Skeletal muscle cell (primary cell): ENCODE data around the gene EML1.
A peak's percentile ranks its signal among the peaks of the same experiment; 100 is the strongest.
"Not testable (repeated sequence)": the region's sequence is repeated elsewhere in the genome, so short reads cannot be mapped to it uniquely, and the experiment has no call there.

ENCODE experiments used
- DNase-seq: peaks from one replicate; pipeline ENCODE4 v3.0.0-alpha.2; 2010; ENCODE audit warnings: low read depth
- H3K4me3 ChIP-seq: 2 replicates; pipeline ENCODE4 v1.5.1; 2011; ENCODE audit warnings: low read depth, mild to moderate bottlenecking, control low read depth, low read length, moderate library complexity

Gene EML1

DNA sequence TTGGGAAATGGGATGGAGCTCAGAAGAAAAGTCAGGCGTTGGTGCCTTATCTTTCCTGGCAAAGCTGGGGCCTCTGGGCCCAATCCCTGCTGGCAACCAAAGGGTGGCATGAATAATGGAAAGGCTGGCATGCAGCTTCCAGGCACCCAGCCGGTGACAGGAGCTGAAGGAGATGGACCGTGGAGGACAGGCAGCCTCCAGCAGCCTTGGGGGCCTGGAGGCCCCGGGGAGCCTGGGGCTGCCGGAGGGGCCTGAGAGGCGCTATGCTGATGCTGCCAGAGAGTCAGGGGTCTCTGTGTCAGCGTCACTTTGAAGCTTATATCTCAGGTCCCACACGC, 38.2 kb upstream of the EML1 start:
- no peak overlapping the region for H3K4me3 ChIP-seq
- no peak for DNase-seq

DNA sequence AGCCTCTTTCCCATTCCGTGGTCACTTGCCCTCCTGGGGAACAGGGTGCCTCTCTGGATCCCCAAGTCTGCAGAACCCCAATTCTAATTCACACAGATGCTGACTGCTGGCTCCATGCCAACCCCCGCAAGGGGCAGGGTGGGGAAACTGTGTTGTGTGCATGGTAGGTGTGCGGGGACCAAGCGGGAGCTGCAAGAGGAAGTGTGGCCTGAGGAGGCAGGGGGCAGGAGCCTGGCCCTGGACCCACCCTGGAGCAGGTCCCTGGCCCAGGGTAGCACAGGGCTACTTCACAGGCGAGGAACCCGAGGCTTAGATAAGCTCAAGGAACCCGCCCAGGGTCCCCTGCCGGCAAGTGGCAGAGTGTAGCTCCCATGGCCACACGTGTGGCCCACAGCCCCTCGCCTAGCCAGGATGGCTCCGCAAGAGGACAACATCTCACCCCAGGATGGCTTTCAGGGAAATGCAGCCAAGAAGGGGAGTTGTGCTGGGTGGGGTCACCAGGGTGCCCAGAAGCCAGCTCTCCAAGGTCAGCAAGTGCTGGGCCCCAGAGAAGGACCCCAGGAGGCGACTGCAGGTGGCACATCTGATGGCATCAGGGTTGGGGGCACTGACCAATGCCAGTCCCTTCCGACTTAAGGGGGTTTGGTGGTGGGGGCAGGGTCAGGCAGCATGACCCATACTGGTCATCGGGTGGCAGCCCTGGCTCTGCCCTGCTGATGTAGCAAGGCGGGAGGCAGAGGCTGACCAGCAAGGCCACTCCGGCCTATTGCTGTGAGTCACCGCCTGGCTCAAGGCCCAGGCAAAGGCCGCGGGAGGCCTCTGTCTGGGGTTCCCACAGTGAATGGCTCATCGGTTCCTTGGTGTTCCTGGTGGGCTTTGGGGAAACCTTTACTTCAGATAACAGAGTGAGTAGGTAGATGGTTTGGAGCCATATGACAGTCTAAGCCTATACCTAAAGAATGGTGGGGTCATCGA, 37.3 kb upstream of the EML1 start:
- H3K4me3 ChIP-seq: no peak overlapping the region
- DNase-seq: peak; percentile 72

DNA sequence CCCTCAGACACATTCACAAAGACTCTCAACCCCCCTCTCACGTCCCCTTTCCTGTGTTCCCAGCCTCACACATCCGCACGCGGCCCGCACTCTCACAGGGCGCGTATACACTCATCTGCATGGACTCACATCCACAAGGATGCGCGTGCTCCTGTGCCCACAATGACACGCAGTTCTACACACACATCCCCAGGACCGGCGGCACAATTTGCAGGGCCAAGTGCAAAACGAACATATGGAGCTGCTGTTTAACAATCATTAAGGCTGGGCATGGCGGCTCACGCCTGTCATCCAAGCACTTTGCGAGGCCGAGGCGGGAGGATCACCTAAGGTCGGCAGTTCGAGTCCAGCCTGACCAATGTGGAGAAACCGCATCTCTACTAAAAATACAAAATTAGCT, 36.4 kb upstream of the EML1 start:
- H3K4me3 ChIP-seq: no peak overlapping the region
- no peak for DNase-seq

DNA sequence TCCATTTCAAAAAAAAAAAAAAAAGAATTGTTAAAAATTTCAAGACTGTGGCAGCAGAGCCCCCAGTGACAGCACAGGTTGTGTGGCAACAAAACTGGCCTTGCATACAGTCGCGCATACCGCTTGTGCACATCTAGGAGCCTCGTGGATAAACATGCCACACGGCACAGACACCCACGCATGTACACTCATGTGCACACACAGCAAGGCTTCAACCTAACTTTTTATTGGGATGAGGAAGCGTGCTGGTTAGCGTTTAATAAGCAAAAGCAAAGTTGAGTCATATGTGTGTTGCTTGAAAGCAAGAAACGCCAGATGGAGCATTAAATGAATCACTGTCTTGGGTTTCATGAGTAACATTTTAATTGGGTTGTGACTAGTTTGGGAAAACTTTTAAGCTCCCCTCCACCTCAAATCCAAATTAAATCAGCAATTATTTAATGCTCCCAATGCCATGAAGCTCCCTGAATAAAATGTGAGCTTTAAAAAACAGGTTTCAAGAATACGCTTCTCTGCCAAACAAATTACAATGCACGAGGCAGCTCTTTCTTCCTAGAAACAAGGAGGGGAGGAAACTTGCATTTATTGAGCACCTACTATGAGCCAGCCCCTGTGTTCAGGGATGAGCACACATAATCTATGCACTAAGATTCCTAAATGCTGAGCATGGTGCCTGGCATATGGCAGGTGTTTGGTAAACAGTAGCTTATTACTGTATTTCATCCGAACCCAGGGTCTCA, 35.7 kb upstream of the EML1 start:
- H3K4me3 ChIP-seq: no peak overlapping the region
- peak; percentile 91 for DNase-seq

DNA sequence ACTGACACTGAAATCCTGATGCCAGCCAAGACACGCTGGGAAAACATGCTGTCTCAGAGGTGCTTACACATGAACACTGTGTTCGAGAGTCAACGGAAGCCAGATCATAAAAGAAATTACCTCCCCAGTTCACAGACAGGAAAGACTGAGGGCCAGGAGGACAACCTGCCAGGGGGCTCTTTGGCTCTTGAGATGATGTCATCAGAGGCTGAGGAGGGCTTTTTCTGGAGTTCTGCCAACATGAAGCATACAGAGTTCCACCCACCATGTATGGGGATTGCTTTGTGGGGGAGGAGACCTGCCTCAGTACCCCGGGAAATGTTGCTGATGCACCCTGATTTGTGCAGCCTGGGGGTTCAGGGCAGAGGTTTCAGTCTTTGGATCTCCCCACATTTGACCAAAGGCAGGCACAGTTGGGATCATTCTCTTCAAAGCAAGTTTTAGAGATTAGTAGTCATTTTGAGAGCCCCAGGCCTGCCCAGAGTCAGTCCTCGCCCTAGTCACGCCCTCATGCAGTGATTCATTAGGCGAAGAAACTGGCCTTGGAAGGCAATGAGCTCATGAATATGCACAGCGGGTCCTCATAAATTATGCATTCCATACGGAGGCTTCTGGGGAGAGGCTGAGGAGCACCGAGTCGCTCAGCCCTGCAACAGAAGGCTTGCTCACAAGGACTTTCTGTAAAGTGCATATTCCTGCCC, 34.9 kb upstream of the EML1 start:
- no peak overlapping the region for H3K4me3 ChIP-seq
- peak; percentile 79 for DNase-seq

DNA sequence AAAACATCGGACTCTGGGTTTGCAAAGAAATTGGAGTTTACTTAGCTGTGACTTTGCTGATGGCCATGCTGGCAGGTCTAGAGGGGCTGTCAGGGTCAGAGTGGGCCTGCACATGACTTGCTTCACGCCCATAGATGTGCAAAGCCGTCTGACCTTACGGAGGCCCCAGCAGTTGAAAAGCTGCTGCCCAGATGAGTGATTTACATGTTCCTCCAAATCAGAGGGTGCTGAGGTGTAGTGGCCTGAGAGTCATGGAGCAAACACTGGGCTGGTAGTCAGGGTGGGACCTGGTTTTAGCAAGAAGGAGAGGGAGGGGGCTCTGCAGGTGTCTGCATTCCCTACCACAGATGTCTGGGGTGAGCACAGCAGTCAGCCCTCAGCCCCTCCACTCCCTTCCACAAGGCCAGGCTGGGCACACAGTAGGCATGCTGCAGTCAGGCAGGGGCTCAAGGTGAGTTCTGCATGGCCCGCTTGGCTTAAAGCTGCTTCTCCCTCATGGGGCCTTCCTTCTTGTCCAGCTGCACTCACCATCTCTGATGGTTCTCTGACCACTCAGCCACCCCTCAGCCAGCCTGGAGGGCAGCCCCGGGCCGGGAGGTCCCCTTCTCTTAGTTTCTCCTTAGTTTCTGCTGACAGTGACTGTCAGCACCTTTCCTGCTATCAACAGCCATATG, 34.2 kb upstream of the EML1 start:
- DNase-seq: no peak
- no peak overlapping the region for H3K4me3 ChIP-seq

DNA sequence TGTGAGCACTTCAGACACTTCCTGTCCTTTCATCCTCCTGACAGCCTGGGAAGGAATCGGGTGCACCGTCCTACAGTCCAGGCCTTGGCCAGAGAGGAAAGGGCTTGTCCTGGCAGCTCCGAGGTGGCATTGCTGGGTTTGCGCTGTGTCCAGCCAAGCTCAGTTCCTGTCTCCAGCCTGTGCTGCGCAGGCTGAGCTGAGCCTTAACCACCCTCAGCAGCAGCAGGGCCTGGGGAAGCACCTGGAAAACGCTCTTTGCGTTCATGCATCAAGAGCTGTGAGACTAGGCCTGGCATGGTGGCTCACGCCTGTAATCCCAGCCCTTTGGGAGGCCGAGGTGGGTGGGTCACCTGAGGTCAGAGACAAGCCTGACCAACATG, 33.7 kb upstream of the EML1 start:
- H3K4me3 ChIP-seq: no peak overlapping the region
- DNase-seq: no peak

DNA sequence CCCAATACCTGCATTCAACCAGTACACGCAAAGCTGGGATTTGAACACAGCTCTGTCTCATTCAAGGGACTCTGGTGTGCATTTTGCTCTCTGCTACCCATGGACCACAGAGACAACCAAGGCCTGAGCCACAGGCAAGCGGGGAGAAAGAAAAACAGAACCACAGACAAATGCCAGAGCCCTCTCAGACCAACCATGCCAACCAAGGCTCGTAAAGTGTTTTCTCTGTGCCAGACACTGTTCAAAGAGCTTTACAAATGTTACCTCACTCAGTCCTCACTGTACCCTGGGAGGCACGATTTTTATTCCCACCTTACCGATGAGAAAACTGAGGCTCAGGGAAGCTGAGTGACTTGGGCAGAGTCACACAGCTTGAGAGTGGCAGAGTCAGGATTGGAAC, 32.4 kb upstream of the EML1 start:
- DNase-seq: no peak
- no peak overlapping the region for H3K4me3 ChIP-seq

DNA sequence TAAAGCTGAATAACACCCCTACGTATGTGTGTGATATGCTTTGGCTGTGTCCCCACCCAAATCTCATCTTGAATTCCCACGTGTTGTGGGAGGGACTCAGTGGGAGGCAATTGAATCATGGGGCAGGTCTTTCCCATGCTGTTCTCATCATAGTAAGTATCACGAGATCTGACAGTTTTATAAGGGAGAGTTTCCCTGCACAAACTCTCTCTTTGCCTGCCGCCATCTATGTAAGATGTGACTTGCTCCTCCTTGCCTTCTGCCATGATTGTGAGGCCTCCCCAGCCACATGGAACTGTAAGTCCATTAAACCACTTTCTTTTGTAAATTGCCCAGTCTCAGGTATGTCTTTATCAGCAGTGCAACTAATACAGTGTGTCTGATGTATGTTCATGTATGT, 30.3 kb upstream of the EML1 start:
- not testable (repeated sequence) for DNase-seq

DNA sequence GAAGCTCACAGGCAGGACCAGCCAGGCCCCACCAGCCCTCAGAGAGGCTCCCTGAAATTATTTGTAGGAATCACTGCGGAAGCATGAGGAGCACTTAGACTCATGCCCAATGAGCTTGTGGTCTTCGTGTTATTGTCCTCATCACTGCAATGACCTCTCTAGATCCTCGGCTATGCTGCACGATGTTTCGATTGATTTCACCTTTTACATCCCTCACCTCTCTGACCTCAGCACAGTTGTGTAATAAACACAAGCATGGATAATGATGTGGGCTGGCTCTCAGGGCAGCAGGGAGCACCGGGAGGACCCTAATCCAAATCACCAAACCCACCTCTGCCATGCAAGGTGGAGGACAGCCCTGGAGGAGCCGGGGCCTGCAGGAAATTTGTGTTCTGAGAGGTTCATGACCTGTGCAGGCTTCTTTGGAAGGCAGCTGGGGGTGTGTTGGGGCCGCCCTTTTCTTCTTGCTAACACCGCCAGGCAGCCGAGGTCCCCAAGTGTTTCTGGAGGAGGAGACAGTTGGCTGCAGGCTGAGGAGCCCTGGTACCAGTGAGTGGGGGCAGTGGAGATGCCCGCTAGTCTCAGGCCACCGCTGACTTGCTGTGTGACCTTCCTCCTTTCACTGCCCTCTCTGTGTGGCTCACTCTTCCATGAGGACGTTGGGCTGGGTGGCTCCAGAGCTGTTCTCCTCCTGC, 29.5 kb upstream of the EML1 start:
- no peak overlapping the region for H3K4me3 ChIP-seq
- DNase-seq: no peak

More for the DNA sequence above, 30.3 kb upstream of the EML1 start:
- H3K4me3 ChIP-seq: not testable (repeated sequence)

DNA sequence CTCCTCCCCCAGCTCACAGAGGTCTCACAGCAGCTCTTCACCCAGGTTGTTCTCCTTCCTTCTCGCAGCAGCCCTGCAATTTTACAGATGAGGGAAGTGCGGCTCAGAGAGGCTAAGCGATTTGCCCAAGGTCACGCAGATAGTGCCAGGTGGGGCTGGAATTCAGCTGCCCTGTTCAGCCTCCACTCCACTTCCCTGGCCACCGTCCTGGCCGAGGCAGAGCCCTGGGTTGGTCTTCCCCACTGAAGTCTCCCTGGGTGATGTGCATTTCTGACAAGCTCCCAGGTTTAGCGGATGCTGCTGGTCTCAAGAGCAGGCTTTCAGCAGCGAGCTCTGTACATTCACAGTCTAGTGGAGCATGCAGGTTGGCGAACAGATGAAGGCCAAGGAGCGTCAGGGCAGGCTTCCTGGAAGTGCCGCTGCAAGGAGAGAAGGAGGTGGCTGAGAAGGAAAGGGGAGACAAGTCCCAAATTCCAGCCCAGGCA, 28.9 kb upstream of the EML1 start:
- H3K4me3 ChIP-seq: no peak overlapping the region
- DNase-seq: no peak

DNA sequence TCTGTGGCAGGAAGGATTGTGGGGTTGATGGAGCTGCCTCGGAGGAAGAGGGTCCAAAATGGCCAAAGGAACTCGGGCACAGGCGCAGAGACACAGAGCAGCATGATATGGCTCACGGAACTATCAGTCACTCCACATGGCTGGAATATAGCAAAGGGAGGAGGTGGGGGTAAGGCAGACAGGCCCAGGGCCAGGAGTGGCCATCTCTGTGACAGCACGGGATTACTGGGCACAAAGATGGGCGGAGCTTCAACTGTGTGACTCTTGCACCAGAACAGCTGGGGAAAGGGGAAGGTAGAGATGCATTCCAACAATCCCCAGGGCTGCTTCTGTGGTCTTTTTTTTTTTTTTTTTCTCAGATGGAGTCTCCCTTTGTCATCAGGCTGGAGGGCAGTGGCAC, 24.8 kb upstream of the EML1 start:
- no peak for DNase-seq

DNA sequence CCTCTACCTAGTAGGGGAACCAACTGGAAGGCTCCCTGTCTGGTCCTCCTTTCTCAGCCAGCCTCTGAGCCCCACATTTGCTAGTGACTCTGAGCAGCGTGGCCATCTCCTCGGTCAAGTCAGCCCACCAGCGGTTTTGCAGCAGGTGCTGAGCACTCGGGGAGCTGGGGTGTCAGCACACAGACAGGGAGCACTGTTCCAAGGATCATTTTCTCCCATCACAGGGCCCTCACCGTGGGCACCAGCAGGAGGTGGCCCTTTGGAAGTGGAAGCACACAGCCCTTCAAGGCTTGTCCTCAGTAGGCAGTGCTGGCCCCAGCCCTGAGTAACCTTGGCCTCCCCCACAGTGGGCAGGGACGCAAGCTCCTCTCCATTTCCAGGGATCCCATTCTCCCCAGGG, 24.1 kb upstream of the EML1 start:
- DNase-seq: no peak
- H3K4me3 ChIP-seq: no peak overlapping the region

More for the DNA sequence above, 24.8 kb upstream of the EML1 start:
- no peak overlapping the region for H3K4me3 ChIP-seq

DNA sequence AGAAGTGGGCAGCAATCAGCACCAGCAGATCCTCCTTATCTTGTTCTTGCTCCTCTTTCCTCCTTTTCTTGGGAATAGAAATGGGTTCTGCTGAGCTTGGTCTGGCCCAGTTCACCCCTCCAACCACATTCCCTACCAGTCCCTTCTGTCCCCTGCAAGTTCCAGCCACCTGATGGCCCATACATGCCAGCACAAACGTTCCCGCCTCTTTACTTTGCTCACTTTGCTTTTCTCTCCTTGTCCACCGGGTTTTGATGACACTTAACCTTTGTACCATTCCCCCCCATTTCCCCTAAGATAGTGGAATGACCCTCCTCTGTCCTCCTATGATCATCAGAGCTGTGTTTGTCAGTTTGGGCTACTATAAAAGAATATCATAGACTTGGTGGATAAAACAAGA, 23.4 kb upstream of the EML1 start:
- H3K4me3 ChIP-seq: no peak overlapping the region
- DNase-seq: no peak

DNA sequence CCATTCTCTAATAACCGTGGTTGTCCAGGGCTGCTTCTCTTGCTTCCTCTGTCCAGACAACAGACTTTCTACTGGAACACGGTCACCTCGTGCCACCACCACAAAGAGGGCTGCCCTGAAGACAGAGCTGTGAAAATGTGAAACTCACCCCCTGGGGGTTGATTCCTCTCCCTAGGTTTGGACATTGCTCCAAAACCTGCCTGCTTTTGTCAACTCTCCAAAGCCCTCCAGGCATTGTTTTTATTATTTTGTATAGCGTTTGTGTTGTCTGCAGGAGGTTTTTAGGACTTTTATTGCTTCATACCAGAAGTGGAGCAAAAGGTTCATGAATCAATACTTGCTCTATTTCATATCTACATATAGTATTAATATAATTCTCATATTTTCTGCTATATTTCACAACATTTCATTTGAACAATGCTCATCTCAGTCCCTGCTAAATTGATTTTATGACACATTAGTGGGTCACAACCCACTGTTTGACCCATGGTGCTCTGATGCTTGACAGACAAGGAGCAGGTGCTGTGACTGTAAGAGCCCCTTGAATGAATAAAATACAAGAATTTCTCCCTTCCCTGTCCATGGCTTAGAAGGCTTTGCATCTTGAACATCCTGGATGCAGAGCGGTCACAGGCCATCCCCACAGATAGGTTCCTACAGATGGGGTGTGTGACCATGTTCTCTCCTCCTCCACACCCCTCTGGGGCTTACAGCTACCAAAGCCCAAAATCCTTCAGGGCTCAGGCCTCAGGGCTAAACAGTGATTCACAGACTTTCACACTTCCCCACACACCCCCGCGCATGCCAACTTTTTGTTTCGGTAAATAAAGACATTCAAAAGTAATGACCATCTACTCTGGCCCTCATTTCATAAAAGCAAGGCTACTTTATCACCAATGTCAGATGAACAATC, 20.6 kb upstream of the EML1 start:
- no peak for DNase-seq
- no peak overlapping the region for H3K4me3 ChIP-seq

DNA sequence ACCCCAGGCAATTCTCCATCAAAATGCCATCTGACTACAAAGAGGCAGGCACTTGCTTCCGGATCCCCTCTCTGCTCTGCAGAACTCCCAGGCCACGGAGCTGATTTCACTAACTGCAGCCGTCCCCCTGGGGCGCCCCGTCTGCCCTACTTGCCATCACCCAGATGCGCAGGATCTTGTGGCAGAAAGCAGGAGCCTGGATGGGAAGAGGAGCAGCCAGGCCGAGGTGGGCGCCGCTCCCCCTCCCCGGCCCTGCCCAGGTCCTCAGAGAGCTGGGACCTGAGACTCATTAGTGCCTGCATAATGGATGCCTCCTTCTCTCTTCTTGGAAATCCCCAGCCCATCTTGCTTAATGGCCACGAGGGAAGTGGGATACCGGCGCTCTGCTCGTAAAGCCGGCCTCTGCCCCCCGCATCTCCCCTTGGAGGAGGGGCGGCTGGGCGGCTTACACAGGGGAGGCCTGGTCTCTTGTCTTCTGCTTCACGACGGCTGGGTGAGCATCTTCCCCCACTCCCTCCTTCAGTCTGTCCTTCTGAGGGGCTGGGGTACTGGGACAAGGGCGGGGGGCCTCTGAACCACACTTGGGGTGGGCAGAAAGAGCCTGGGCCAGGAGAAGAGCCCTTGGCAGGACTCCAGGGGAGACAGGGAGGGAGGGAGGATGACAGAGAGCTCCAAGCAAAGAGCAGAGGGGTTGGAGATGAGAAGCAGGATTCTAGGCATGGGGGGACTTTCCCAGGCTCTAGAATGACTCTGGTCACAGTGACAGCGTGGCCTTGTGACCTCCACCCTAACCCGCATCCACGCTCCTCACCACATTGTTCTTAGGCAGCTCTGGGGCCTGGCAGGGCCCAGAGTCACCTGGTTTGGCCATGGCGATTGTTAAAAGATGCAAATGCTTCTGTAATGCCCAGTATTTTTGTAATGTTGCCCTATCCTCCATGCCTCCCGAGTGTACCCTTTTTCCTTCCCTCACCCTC, 19.4 kb upstream of the EML1 start:
- no peak for DNase-seq
- no peak overlapping the region for H3K4me3 ChIP-seq
